CD4-positive, alpha-beta T cell treated with Interleukin-4 for 4 hours (primary cell): ENCODE data around the gene DCHS1.

Experiments
- DNase-seq: peaks from one replicate; pipeline ENCODE4 v3.0.0-alpha.2; 2020

Gene DCHS1

DNA sequence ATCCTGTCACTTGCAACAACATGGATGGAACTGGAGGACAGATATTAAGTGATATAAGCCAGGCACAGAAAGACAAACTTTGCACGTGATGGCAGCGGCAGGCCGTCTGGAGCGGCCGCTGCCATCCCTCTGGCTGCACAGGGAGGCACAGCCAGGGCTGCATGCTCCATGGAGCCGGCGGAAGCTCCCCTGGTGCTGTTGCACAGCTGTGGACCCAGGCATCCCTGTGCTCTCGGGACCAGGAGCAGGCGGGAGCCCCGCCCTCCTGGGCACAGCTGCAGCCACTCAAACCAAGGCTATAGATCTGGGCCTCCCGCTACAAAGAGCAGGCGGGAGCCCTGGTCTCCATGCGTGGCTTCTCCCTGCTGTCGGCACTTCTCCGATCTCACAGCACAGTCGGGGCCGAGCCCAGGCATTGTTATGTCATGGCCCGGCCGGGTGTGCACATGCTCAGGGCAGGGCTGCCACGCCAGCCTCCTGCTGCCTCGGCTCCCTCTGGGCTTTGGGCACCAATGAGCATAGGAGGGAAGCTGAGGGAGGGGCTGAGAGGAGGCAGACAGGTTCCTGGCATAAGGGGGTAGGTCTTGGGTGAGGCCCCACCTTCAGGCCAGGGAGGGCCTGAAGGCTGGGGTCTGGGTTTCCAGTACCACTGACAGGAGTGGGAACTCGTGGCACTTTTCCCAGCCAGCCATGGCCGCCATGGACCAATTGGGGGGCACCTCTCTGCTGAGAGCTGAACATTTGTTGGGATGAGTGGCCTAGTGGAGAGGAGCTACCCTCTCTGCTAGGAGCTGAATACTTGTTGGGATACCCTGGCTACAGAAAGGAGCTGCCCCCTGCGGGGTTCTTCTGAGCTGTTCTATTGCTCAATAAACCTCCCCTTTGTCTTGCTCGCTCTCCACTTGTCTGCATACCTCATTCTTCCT lies 68.9 kb downstream of the DCHS1 start:
- DNase-seq: no peak

DNA sequence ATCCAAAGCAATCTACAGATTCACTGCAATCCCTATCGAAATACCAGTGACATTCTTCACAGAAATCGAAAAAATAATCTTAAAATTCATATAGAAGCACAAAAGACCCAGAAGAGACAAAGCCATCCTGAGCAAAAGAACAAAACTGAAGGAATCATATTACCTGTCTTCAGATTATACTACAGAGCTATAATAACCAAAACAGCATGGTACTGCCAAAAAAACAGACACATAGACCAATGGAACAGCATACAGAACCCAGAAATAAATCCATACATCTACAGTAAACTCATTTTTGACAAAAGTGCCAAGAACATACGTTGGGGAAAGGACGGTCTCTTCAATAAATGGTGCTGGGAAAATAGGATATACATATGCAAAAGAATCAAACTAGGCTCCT lies 71.1 kb downstream of the DCHS1 start:
- no peak for DNase-seq

DNA sequence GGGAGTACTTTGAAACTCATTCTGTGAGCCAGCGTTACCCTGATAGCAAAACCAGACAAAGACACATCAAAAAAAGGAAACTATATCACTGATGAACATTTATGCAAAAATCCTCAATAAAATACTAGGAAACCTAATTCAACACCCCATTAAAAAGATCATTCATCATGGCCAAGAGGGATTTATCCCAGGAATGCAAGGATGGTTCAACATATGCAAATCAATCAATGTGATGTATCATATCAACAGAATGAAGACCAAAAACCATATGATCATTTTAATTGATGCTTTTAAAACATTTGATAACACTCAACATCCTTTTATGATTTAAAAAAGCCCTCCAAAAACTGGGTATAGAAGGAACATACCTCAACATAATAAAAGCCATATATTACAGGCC lies 72.0 kb downstream of the DCHS1 start:
- no peak for DNase-seq

DNA sequence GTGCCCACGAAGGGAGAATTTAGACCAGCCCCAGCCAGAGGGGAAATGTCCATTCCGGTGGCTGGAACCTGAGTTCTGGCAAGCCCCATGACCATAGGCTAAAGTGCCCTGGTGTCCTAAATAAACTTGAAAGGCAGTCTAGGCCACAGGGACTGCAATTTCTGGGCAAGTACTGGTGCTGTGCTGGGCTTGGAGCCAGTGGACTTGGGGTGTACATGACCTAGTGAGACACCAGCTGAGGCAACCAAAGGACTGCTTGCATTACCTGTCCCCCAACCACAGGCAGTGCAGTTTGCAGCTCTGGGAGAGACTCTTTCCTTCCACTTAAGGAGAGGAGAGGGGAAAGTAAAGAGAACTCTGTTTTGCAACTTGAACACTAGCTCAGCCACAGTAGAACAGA lies 75.9 kb downstream of the DCHS1 start:
- no peak for DNase-seq

DNA sequence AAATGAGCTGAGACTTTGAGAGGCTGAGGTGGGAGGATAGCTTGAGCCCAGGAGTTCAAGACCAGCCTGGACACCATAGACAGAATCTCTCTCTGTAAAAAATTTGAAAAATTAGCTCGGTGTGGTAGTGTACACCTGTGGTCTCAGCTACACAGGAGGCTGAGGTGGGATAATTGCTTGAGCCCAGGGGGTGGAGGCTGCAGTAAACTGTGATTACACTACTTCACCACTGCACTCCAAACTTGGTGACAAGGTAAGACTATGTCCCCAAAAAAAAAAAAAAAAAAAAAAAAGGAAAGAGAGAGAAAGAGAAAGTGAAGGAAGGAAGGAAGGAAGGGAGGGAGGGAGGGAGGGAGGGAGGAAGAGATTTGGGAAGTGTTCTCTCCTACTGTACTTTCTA lies 77.5 kb downstream of the DCHS1 start:
- DNase-seq: no peak

DNA sequence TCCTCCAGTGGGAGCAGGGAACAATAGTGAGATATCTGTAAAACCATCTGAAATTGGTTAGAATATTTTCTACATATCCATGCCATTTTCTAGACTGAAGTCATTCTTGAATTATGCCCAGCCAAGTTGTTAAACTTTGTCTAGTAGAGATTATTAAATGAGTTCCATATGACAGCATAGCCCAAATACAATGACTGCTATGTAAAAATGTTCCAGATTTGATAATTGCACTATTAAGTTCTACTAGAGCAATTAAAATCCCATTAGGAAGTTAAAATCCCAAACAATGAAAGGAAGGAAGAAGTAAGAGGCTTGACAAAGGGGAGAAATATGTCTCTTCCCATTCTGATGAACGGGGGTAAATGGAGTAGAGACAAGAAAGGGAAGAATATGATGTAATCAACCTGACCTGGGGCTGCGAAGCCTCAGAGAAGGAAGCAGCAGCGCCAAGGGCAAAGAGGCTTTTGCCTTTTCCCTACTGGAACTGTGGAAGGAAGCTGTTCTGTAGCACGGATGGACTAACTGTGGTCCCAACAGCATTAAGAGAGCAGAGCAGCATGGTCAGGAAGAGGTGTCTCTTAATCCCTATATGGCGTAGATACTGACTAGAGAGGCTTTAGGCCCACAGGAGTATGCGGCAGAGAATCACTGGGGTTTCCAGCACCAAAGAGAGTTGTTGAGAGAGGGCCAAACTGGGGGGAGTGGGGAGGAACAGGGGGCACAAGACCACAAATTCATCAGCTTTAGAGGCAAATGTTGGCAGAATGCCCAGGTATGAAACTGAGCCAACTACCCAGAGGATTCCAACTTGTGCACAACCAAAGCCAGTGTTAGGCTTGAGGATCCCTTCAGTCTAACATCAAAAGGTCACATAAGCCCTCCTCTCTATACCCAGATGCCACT lies 78.9 kb downstream of the DCHS1 start:
- DNase-seq: no peak

DNA sequence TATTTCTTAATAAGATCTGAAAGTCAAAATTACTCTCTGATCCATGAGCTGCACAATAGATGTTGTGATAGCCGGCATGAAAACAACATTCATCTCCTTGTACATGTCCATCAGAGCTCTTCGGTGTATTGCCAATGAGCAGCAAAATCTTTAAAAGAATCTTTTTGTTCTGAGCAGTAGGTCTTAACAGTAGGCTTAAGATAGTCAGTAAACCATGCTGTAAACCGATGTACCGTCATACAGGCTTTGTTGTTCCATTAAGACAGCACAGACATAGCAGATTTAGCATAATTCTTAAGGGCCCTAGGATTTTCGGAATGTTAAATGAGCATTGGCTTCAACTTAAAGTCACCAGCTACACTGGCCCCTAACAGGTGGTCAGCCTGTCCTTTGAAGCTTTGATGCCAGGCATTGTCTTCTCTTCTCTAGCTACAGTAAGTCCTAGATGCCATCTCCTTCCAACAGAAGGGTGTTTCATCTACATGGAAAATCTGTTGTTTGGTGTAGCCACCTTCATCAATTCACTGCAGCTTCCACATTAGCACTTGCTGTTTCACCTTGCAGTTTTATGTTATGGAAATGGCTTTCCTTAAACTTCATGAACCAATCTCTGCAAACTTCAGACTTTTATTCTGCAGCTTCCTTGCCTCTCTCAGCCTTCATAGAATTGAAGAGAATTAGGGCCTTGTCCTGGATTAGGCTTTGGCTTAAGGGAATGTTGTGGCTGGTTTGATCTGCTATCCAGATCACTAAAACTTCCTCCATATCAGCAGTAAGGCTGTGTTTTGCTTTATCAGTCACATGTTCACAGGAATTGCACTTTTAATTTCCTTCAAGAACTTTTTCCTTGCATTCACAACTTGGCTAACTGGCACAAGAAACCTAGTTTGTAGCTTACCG lies 80.5 kb downstream of the DCHS1 start:
- DNase-seq: no peak

DNA sequence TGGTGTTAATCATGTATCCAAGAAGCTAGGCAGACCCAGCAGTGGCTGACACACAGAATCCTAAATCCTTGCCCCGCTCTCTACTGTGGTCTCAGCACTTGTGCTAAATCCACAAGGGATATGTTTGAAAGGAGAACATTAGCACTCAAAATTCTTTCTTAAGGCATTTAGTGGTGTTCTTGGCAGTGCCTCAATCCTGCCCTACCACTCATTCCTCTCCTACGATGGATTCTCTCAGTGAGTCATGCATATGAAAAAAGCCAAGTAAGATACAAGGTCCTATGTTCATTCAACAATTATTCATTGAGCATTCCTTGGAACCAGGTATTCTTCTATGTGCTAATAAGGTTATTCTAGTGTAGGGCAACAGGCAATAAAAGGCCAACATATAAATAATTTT lies 83.4 kb downstream of the DCHS1 start:
- no peak for DNase-seq

DNA sequence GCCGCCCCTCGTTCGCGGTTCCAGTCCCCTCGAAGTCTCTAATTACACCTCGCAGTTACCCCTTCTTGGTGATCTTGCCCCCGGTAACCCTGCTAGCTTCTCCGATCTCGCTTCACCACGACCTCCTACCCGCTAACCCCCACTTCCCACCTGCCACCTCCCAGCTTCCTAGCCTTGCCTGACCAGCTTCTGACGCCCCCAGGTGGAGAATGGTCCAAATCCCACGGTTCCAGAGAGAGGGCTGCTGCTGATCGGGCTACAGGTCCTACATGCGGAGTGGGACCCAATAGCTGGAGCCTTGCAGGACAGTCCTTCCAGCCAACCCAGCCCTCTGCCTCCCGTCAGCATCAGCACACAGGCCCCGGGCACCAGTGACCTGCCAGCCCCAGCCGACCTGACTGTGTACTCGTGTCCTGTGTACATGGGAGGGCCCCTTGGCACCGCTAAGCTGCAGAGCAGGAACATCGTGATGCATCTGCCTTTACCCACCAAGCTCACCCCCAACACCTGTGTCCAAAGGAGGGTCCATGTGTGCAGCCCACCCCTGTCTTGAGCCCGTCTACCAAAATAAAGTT lies 84.1 kb downstream of the DCHS1 start:
- DNase-seq: no peak
